Stimulated activated CD8-positive, alpha-beta memory T cell treated with anti-CD3 and anti-CD28 coated beads, Interleukin-15, amount 100 ng/mL, for 24 hours (primary cell): ENCODE data around the gene CFDP1.

Experiments
- DNase-seq: peaks from one replicate; pipeline ENCODE4 v3.0.0-alpha.2; 2020; ENCODE audit warnings: low read depth

CFDP1 gene

DNA sequence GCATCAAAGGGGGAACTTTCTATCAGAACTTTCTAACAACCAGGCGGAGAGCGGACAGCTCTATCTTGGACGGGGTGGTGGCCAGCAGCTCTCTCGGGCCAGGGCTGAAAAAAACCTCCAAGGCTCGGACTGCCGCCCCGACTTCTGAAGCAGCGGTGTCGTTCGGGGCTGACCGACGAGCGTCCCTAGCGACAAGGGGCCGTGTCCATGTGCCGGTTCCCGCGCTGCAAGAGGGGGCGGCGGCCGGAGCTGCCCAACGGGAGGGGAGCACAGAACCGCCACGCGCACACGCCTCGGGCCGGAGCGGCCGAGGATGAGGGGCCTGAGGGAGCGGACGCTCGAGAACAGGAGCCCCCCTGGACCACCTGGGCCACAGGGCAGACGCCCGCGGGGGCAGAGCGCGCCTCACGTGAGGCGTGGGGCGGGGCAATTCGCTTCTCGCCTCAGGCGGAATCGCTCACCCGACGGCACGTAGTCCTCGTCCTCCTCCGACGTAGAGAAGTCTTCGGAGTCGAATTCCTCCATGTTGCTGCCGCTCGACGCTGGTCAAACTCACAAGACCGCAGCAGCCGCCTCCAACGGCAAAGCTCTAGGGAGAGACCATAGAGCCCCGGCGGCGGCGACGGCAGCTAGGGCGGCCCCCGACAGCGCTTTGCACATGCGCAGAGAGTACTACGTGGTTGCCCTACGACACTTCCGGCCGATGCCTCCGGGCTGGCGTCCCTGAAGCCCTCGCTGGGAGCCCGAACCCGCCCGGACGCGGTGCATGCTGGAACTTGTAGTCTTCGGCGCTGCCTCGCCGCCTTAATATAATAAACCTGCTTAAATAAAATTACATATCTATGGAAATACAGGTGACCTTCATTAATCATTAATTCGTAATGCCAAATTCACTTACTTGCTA is at the start of gene CFDP1:
CFDP1 (minus strand) TSS at position 676 of the 904 bp plus-strand sequence; CDS start at position 525, 151 bp downstream.
- peak; percentile 87 for DNase-seq

DNA sequence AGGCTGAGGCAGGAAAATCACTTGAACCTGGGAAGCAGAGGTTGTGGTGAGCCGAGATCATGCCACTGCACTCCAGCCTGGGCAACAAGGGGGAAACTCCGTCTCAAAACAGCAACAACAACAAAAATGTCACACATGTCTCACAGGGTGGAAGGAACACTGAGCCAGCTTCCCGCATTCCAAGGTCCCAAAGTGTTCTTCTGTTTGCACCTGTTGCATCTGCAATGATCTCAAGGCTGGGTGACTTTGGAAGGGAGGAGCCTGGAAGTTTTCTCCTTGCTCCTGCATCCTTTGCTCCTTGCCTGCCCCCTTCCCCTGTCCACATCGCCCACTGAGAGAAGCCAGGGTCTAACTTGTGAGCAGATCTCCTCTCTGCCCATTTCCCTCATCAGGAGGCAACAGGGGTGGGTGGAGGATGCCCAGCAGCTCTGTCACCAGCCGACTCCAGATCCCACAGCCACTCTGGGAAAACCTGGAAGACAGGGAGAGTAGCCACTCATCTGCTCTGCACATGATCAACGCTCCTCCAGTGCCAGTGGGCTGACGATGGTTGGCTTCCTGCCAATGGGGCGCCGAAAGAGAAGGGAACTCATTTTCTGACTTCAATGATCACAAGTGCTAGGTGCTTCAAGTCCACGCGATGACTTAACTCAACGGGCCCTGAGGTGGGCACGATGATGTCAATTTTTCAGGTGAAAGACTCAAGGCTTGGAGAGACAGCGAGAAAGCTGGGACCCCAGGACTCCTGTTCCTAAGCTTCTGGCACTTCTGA is 49.3 kb upstream of the CFDP1 start:
- no peak for DNase-seq

DNA sequence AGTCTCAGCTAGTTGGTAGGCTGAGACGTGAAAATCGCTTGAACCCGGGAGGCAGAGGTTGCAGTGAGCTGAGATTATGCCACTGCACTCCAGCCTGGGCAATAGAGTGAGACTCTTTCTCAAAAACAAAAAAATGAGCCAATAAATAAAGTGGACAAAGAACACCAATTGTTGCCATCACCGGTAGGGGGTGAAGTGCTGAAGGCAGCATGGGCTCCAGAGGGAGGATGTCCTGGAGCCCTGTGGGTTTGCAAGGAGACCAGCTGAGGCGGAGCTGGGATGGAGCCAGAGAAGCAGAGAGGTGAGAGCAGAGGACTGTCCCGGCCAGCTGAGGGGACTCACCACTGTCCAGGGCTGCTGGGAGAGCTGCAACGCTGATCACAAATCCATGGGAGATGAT is 48.2 kb upstream of the CFDP1 start:
- DNase-seq = no peak

DNA sequence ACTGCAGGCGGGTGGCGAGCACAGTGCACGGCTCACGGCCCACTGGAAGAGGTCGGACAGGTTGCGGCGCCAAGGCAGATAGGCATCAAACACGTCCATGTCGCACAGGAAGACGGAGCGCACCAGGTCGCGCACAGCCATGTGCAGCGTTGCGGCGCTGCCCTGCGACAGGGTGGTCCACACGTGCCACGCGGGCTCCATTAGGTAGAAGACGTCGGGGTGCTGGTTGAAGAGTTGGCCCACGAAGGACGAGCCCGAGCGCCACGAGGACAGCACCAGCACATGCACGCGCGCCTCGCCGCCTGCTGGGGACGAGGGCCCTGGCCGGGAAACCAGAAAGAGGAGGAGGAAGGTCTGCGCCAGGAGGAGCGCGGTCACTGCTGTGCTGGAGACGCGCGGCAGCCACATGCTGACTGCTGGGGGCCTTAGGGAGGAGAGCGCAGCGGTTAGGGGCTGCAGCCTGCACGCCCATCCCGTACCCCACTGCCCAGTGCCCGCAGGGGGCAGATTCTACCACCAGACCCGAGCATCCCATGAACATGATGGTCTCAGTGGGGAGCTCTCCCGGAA is 46.2 kb upstream of the CFDP1 start:
- no peak for DNase-seq

DNA sequence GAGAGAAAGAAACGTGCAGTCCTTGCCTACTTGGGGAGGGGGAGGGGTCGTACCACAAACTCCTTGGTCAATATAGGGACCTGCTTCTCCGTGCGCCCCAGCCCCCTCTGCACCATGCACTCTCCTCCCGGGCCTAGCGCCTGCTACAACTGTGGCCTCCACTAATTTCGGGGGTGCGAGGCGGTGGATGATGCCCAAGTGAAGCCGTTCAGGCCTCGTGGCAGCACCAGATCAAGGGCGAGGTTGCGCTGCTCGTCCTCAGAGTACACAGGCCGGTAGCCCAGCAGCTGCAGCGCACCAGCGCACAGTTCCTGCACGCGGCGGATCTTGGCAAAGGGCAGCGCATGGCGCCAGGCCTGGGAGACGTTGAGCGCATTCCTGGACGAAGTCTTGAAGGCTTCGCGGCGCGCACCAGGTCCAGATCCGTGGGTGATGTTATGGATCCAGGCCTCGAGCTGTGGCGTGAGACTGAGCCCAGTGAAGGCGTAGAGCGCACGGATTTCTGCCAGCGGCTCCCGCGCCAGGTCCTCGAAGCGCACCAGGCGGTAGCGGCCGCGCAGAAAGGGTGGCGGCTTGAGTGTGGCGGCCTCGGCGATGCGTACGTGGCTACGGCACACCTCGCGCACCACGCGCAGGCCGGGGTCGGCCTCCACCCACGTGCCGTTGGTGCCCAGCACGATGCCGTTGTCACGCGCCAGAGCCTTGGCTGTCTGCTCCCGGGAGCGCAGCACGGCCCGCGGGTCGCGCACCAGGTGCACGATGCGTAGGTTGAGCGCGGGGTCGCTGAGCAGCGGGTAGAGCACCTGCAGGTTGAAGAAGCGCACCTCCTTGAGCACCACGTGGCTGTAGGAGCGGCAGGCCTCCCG is 45.4 kb upstream of the CFDP1 start:
- no peak for DNase-seq

DNA sequence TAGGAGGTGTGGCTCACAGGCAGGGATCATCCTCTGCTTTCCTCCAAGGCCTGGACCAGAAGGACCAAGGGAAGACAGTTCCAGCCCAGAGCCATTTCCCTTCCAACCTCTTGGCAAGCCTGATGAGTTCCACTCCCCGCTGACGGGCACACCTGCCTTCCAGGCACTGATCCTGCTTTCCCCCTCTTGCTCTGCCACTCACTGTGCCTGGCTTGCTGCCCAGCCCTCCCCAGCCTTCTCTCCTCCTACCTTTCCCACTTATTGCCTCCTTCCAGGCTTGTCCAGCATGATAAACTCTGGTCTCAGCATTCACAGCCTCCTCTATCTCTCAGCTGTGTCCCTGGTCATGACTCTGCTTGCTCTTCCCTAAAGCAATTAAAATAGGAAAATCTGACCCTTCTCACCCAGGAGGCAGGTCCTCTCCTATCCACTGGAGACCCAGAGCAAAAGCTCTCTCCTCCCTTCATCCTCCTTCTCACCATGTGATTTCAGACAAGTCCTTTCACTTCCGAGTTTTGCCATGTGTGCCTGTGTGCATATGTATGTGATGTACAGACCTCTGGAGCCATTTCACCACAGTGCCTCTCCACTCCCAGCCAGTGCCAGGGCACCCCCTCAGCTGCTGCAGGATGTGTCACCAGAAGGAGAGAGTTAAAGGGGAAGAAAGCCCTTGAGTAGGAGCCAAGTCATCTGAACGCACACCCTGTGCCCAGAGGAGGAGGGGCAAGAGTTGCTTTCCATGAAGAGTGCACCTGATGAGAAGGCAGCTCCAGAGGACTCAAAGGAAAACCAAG is 44.6 kb upstream of the CFDP1 start:
- DNase-seq = no peak

DNA sequence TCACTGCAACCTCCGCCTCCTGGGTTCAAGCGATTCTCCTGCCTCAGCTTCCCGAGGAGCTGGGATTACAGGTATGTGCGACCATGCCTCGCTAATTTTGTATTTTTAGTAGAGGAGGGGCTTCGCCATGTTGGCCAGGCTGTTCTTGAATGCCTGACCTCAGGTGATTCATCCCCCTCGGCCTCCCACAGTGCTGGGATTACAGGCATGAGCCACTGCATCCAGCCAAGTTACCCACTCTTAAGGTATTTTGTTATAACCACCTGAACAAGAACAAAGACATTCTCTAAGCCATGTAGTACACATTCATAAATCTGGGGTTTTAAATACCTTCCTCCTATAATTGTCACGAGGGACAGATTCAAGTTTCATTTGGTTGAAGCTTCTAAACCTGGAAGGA is 43.5 kb upstream of the CFDP1 start:
- DNase-seq = no peak

DNA sequence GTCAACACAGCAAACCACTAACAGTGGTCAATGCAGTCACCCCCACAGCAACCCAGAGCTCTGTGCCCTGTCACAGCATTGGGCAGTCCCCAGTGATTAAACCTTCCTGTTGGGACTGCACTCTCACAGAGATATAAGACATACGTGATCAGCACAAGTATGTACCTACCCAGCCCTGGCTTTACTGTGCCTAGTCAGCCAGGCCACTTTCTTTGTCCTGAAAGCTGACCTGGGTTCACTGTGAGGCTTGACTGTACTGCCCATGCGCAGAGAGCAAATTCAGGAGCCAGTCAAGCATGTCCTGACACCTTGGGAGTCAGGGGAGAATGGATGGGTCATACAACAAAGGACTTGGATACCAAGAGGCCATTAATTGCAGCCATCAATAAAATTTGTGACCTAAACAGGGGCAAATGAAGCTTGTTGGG is 42.1 kb upstream of the CFDP1 start:
- no peak for DNase-seq

DNA sequence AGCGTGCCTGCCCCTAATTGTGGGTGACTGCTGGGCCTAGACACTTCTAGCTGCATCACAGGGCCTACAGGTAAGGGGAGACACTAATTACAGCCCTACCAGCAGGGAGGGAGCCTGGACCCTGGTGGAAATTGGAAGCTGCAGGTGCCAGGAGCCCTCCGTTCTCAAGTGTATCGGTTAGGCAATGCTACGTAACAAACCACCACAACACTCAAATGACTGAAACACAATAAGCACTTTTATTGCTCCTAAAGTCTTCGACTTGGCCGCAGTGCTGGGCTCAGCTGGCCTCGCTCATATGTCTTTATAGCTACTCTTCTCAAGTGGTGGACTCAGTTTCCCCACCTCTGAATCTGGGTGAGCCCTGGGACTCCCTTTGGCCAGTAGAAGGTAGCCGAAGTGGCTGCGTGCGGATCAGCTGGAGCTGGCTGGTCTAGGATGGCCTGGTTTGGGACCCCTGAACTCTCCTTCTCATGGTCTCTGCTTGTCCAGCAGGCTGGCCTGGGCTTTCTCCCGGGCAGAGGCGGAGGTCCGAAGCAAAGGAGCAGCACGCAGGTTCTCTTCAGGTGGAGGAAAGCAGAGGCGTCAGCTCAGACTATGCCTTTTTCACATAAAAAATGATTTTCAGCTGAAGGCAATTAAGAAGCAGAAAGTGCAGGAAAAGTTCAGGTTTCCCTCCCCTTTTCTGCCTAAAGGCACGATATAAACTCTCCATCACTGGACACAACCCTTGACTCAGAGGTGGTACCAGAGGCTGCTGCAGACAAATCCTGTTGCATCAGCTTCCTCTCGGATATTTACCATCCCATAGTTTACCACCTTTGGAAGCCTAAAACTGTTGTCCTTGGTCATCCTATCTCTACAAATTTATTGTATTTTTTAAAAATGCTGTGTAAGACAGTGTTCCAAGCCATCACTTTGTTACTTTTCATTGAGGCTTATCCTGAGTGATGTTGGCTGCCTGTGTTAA is 39.9 kb upstream of the CFDP1 start:
- DNase-seq = no peak

DNA sequence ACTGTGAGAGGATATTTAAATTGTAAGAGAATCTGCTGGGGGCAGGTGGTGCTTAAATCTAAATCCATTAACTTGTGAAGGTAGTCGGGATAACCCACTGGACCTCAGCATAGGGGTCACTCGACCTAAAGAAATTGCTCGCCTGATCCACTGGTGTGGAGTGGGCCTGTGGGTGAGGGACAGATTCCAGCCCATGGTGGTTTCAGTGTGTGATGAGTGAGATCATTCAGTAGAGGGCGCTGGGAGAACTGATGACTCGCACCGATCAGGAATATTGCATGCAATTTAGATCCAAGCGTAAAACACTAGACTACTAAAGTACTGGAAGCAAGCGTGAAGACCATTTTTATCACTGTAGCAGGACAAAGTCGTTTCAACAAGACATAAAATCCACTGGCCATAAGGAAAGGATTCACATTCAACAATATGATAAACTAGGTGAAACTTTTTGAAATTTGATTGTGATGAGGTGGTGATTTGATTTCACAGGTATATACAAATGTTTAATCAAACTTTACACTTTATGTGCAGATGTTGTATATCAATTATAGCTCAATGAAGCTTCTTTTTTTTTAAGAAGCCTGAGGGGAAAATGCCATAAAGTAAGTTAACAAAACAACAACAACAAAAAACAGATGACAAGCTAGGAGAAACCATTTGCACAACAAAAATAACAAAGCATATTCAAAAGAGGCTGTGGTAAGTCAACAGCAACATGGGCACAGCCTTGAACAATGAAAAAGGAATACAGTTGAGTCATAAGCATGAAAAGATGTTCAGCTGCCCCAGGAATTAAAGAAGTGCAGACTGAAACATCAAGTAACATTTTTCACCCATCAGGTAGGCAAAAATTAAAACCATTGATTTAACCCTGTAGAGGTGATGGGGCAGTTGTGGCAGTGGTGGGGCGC is 38.7 kb upstream of the CFDP1 start:
- no peak for DNase-seq

DNA sequence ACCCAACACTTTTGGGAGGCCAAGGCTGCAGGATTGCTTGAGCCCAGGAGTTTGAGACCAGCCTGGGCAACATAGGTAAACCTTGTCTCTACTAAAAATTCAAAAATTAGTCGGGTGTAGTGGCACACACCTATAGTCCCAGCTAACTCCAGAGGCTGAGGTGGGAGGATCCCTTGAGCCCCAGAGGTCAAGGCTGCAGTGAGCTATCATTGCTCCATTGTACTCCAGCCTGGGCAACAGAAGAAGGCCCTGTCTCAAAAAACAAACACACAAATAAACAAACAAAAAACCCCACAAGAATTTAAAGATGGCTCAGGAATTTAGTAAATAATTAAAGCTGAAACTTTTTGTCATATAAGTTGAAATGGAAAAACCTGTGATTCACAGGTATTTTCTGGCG is 33.5 kb upstream of the CFDP1 start:
- no peak for DNase-seq

DNA sequence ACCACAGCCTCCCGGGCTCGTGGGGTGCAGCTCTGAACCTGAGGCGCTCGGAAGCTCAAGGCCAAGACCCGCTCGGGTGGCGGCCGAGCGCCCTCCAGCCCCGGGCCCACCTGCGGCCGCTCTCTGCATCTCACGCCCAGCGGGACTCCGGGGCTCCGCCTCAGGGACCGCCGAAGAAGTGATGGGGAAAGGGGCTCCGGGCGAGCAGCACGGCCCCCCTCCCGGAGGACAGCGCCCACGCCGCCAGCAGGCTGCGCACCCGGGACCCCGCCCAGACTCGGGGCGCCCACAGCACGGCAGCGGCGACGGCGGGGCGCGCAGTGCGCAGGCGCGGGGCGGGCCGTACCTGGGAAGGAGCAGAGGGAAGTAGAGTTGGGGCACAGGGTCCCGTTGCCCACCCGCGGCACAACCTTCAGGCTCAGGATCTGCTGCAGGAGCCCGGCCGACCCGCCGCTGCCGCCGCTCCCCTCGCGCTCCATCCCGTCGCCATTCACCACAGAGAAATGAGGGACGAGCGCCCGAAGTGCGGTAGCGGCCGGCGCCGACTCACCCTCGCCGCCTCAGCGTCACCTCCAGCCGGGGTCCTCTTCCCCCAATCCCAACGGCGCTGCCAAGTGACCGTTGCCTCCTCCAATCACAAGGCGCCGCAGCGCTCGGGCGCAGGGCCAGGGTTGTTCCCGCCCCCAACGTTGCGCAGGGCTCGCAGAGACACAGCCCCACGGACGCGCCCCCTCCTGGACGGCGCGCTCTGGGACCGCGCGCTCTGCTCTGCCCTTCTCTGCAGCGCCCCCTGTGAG is 31.0 kb upstream of the CFDP1 start, which contains the start of gene TMEM170A:
TMEM170A (minus strand) TSS at position 568 of the 797 bp plus-strand sequence; CDS start at position 479, 89 bp downstream.
- DNase-seq = peak; percentile 98

DNA sequence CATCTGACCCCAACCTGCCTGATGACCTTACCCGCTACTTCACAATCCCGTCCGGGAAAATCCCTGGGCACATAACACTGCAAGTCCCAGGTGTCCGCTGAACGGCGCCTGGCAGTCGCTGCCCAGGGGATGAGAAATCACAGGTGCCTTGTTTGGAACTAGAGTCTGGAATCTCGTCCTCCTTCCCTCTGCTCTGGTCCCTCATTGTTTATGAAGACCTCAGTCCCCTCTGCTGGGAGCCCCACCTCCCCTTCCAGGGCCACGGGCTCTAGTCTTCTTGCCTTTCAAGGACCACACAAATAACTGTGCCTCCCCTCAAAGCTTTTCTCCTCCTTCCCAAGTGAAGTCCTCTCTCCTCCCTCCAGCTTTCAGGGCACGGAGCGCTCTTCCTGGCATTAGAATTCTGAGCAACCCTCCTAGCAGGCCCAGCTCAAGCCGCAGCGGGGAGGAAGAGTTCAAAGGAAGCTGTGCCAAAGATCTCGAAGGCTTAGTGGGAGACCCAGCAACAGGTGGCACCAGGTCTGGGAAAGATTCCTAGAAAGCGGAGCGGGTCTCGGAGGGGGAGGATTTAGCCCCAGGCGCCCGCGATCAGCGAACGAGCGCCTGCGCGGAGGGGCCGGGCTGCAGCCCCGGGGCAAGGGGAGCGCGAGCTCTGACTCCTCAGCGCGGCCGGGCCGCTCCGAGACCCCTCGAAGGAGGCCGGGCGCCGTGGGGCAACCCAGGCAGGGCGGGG is 30.3 kb upstream of the CFDP1 start:
- DNase-seq = peak; percentile 8

DNA sequence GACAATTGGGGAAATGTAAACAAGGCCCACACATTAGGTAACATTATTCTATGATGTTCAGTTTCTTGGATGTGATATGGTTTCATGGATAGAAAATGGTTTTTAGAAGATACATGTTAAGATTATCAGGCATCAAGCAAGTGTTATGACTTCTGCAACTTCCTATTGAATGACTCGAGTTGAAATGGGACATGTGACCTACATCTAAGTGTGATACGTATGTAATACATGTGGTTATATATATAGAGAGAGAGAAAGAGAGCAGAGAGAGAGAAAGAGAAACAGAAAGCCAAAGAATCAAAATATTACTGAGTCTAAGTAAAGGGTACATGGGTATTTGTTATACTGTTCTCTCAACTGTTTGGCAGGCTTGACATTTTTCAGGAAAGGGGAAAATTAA is 29.5 kb upstream of the CFDP1 start:
- DNase-seq = no peak

DNA sequence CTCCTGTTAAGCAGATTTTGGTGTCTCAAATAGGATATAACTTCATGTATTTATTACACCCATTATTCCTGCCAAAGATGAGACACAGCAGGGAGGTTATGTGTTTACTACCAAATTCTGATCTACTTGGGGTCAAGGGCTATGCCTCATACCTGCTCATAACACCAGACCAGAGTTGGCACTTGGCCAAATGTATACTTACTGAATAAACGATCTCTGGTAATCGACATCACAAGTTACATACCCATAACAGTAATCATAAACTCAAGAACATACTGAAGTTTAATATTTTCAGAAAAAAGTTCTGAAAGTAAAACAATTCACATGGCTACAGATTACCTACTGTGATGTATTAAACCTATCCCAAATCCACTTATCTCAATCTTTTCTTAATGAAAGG is 28.3 kb upstream of the CFDP1 start:
- DNase-seq = no peak

DNA sequence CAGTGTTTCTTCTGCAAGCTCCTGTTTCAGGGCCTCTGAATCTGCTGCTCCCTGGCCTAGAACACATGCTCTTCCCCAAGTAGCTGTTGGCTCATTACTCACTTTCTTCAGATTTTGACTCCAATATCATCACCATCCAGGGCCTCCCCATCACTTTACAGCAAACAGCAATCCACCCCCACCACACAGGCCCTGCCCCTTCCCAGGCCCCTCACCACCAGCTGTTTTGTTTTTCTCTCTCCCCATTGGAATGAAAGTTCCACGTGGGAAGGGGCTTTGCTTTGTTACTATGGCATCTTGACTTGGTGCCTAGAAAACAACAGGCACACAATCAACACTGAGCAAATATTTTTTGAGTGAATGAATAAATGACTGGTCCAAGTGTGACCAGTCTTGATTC is 27.1 kb upstream of the CFDP1 start:
- no peak for DNase-seq

DNA sequence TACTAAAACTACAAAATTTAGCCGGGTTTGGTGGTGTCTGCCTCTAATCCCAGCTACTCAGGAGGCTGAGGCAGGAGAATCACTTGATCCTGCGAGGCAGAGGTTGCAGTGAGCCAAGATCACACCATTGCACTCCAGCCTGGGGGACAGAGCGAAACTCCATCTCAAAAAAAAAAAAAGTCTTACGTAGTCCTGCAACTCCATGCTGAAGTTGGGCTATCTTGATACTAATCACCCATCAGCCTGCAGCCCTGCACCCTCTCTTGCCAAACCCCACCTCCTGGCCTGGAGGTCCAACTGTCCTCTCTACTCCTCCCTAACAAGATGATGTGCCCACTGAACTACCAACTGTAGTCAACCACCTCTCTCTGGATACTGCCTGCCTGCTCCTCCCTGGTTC is 26.4 kb upstream of the CFDP1 start:
- no peak for DNase-seq
